NCI-H1417 treated with DMSO at 0.1 percent for 48 hours (cell line): ENCODE results near the gene SPACDR.
"Not testable (repeated sequence)": the region's sequence is repeated elsewhere in the genome, so short reads cannot be mapped to it uniquely, and the experiment has no call there.

Experiments
- DNase-seq: peaks from one replicate; lab custom pipeline; 2025; lab: John Stamatoyannopoulos, UW

Gene SPACDR, protein sequence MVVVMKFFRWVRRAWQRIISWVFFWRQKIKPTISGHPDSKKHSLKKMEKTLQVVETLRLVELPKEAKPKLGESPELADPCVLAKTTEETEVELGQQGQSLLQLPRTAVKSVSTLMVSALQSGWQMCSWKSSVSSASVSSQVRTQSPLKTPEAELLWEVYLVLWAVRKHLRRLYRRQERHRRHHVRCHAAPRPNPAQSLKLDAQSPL

DNA sequence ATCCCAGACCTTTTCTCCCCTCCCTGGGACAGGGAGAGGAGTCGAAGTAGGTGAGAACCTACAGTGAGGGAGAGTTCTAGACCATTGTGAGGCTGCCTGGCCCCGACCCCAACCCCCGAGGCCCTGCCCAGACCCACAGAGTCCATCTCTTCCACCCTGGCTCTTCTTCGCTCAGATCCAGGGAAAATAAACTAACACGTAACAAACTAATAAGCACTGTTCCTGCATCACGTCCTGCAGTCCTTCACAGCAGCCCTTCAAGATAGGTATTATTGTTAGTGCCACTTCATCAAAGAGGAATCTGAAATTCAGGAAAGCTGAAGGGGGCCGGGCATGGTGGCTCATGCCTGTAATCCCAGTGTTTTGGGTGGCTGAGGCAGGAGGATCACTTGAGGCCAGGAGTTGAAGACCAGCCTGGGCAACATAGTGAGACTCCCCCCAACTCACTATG, at the start of gene SPACDR:
Gene SPACDR, minus strand, starts transcription at position 51 of the 451 bp plus-strand sequence. CDS start 235 bp downstream, outside the sequence.
- no peak for DNase-seq

DNA sequence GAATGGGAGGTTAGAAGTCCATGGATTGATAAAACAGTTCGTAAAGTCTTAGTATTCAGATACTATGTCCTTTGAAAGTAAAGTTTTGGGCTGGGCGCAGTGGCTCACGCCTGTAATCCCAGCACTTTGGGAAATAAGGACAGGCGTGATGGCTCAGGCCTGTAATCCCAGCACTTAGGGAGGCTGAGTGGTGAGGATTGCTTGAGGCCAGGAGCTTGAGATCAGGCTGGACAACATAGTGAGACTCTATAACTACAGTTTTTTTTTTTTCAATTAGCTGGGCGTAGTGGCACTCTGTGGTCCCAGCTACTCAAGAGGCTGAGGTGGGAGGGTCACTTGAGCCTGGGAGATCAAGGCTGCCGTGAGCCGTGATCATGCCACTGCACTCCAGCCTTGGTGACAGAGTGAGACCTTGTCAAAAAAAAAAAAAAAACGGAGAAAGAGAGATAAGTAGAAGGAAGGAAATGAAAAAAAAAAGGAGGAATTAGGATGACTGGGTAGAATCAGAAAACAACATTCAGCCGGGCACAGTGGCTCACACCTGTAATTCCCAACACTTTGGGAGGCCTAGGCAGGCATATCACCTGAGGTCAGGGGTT, 49.3 kb upstream of the SPACDR start:
- no peak for DNase-seq

DNA sequence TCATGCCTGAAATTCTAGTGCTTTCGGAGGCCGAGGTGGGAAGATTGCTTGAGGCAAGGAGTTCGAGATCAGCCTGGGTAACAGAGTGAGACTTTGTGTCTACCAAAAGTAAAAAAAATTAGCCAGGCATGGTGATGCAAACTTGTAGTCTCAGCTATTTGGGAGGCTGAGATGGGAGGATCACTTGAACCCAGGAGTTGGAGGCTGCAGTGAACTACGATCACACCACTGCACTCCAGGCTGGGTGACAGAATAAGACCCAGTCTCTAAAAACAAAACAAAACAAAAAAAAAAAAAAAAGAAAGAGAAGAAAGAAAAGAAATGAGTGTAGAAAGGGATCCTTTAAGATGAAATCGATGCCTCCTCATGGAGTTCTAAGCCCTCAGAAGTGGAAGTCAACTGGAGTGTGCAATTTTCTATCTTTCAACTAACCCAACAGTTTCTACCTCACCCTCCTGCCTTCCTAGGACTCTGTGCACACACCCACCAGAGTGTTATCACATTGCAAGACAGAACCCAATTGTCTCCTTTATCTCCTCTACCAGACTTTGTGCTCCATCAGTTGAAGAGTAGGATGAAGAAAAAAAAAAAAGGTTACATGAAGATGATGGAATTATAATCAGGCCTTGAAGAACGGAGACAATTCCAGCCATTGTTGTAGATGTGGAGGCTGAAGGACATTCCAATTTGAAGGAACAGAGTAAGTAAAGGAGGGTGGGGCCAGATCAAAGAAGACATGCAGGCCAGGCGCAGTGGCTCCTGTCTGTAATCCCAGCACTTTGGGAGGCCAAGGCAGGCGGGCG, 46.6 kb upstream of the SPACDR start:
- no peak for DNase-seq

DNA sequence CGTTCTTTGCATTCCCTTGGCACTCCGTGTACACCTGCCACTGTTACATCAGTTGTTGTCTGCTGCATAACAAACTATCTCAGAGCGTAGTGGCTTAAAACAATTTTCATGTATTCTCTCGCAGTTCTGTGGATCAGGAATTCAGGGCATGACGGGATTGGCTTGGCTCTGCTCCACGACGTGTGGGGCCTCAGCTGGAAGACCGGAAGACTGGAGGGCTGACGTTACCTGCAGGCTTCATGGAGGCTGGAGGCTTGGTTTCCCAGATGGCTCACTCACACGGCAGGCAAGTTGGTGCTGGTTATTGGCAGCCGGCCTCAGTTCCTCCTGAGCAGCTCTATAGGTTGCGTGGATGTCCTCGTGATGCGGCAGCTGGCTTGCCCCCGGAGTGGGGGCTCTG, 45.2 kb upstream of the SPACDR start:
- DNase-seq: no peak

DNA sequence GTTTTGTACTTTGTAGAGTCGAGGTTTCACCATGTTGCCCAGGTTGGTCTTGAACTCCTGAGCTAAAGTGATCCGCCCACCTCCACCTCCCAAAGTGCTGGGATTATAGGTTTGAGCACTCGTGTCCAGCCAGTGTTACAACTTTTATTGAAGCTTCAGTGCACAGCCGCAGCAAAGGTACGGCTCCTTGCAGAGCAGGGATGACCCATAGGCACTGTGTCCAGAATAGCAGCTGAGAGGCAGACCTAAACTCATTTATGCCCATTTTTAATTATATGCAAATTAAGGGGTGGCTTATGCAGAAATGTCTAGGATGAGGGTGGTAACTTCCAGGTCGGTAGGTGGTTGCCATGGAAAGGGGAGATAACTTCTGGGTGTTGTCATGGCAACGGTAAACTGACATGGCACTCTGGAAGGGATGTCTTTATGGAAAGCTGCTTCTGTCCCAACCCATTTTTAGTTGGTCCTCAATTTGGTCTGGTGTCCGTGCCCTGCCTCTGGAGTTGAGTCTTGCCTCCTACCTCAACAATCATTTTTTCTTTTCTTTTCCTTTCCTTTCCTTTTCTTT, 42.4 kb upstream of the SPACDR start:
- DNase-seq: no peak

DNA sequence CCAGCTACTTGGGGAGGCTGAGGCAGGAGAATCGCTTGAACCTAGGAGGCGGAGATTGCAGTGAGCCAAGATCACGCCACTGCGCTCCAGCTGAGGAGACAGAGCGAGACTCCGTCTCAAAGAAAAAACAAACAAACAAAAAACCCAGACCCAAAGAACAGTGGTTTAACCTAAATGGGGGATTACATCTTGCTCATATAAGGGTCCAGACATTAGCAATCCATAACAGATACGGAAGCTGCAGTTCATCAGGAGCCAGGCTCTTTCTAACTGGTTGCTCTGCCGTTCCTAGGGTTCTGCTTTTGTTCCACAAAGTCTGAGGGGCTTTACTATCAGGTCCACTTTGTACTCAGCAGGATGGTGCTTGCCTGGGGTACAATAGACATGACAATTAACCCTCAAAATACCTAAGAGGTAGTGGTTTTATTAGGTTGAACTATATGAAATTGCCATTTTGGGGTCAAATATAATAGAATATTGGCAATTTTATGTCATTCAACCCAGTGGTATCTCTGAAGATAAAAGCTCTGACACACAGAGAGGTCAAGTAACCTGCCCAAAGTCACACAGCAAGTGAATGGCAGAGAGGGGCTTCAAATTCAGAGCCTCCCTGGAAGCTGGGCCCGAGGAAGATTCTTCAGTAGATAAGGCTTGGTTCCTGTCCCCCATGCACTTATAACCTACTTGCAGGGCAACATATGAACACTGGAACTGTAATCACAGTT, 41.0 kb upstream of the SPACDR start:
- DNase-seq: no peak

DNA sequence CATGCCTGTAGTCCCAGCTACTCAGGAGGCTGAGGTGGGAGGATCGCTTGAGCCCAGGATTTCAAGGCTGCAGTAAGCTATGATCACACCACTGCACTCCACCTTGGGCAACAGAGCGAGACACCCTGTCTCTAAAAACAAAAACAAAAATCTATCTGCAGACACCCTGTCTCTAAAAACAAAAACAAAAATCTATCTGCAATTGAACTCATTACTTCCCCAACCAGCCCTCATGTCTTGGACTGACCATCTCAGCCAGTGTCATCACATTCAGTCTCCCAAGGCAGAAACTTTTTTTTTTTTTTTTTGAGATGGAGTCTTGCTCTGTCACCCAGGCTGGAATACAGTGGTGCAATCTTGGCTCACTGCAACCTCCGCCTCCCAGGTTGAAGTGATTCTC, 40.0 kb upstream of the SPACDR start:
- DNase-seq: not testable (repeated sequence)

DNA sequence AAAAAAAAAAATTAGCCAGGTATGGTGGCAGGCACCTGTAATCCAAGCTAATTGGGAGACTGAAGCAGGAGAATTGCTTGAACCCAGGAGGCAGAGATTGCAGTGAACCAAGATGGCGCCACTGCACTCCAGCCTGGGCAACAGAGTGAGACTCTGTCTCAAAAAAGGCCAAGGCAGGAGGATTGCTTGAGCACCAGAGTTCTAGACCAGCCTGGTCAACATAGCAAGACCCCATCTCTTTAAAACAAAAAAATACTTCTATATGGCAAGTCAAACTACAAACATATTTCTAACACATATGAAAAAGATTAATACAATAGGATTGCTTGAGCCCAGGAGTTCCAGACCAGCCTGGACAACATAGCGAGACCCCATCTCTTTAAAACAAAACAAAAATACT, 36.7 kb upstream of the SPACDR start:
- not testable (repeated sequence) for DNase-seq

DNA sequence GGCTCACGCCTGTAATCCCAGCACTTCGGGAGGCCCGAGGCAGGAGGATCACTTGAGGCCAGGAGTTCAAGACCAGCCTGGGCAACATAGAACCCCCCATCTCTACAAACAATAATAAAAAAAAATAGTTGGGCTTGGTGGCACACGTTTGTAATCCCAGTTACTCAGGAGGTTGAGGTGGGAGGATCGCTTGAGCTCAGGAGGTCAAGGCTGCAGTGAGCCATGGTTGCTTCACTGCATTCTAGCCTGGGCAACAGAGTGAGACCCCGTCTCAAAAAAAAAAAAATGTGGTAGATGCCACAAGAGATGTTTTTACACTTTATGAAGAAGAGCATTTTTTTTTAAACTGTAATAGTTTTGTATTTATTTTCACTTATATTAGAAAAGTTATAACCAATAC, 32.4 kb upstream of the SPACDR start:
- no peak for DNase-seq

DNA sequence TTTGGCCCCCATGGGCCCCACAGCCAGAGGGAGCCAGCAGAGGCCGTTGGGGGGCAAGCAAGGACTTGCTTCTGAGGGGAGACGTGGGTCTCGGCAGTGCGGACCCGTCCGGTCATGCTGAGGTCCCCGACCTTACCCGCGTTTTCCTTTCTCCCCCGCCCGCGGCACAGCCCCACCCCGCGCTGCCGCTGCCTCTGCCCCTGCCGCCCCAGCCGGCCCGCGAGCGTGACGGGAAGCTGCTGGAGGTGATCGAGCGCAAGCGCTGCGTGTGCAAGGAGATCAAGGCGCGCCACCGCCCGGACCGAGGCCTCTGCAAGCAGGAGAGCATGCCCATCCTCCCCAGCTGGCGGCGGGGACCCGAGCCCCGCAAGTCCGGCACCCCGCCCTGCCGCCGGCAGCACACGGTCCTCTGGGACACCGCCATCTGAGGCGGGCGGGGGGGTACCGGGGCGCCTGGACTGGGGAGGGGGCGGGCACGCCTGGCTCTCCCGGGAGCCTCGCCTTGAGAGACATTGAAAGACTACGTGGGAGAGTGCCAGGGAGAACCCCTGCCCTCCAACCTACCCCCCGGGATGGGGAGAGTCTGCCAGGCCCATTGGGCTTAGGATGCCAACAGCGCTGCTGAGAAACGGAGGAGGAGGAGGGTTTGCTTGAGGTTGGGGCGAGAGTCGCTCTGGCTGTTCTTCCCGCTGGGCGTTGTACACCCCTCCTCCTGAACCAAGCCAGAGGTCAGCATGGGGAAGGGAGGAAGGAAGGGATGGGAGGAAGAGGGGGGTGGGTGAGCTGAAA, 29.6 kb upstream of the SPACDR start:
- DNase-seq: no peak

DNA sequence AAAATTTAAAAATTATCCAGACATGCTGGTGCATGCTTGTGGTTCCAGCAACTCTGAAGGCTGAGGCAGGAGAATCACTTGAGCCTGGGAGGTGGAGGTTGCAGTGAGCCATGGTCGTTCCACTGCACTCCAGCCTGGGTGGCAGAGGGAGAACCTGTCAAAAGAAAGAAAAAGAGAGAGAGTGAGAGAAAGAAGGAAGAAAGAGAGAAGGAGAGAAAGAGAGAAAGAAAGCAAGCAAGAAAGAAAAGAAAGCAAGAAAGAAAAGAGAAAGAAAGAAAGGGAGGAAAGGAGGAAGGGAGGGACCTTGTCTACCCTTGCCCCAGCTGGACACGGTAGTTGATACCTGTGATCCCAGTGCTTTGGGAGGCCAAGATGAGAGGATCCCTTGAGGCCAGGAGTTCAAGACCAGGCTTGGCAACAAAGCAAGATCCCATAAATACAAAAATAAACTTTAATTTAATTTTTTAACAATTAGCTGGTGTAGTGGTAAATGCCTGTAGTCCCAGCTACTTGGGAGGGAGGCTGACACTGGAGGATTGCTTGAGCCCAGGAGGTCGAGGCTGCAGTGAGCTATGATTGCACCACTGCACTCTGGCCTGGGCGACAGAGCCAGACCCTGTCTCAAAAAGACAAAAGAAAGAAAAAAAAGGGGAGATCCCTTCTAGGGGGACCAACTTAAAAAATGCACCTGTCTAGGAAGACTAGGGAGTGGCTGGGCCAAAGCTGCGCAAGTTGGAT, 28.8 kb upstream of the SPACDR start:
- DNase-seq: no peak

DNA sequence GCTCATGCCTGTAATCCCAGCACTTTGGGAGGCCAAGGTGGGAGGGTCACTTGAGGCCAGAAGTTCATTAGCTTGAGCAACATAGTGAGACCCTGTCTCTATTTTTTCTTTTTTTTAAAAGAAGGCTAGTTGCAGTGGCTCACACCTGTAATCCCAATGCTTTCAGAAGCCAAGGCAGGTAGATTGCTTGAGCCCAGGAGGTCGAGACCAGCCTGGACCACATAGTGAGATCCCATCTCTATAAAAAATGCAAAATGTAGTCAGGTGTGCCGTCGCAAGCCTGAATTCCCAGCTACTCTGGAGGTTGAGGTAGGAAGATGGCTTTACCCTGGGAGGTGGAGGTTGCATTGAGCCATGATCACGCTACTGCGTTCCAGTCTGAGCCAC, 27.1 kb upstream of the SPACDR start:
- DNase-seq: no peak

DNA sequence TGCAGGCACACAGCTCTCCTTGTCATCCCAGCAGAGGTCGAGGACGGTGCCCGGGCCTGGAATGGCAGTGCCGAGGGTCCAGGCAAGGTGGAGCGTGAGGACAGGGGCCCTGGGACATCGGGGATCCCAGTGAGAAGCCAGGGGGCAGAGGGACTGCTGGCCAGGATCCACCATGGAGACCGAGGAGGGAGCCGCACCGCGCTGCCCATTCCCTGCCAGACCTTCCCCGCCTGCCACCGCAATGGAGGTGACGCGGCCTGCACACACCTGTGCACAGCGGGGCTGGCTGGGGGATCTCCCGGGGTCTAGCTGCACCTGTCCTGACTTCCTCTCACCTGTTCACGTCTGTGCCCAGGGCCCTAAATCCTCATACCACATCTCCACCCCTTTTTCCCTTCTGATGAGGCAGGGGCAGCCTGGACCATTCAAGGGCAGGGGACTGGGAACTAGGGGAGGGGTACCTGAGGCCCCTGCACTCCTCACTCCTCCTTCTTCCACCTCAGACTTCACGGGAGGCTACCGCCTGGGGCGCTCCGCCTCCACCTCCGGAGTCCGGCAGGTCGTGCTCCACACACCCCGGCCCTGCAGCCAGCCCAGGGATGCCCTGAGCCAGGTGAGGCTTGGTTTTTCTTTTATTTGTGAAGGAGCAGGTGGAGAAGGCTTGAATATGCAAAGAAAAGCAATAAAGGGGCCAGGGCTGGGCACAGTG, 26.6 kb upstream of the SPACDR start:
- DNase-seq: peak; percentile 38

DNA sequence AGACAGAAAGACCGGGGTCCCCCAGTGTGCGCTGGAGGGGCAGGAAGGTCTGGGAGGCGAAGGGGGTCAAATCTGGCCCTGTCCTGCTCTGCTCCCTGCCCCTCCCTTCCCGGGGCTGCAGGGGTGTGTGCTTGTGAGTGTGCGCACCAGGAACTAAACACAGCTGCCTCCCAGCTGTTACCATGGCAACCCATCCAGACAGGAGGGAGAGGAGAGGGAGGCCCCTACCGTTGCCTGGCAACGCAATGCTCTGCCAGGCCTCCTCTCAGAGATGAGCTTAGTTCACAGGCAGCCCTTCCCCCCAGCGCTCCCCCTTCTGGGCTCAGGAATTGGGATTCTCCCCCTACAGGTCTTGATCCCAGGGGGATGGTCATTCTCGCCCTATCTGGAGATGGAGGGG, 25.8 kb upstream of the SPACDR start:
- peak; percentile 95 for DNase-seq

DNA sequence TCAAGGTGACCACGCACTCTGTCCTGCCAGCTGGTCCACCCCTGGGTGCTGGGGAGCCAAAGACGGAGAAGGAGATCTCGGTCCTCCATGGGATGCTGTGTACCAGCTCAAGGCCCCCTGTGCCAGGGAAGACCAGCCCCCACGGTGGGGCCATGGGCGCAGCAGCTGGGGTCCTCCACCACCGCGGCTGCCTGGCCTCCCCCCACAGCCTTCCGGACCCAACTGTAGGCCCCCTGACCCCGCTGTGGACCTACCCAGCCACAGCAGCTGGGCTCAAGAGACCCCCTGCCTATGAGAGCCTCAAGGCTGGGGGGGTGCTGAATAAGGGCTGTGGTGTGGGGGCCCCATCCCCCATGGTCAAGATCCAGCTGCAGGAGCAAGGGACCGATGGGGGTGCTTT, 25.1 kb upstream of the SPACDR start:
- no peak for DNase-seq

DNA sequence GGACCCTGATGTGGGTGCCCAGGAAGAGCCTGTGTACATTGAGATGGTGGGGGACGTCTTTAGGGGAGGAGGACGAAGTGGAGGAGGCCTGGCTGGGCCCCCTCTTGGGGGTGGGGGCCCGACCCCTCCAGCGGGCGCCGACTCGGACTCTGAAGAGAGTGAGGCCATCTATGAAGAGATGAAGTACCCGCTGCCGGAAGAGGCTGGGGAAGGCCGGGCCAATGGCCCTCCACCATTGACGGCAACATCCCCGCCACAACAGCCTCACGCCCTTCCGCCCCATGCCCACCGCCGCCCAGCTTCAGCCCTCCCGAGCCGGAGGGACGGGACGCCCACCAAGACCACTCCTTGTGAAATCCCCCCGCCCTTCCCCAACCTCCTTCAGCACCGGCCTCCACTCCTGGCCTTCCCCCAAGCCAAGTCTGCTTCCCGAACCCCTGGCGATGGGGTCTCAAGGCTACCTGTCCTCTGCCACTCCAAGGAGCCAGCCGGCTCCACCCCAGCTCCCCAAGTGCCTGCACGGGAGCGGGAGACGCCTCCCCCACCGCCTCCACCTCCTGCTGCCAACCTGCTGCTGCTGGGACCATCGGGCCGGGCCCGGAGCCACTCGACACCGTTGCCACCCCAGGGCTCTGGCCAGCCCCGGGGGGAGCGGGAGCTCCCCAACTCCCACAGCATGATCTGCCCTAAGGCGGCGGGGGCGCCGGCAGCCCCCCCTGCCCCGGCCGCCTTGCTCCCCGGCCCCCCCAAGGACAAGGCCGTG, 24.5 kb upstream of the SPACDR start:
- DNase-seq: no peak

DNA sequence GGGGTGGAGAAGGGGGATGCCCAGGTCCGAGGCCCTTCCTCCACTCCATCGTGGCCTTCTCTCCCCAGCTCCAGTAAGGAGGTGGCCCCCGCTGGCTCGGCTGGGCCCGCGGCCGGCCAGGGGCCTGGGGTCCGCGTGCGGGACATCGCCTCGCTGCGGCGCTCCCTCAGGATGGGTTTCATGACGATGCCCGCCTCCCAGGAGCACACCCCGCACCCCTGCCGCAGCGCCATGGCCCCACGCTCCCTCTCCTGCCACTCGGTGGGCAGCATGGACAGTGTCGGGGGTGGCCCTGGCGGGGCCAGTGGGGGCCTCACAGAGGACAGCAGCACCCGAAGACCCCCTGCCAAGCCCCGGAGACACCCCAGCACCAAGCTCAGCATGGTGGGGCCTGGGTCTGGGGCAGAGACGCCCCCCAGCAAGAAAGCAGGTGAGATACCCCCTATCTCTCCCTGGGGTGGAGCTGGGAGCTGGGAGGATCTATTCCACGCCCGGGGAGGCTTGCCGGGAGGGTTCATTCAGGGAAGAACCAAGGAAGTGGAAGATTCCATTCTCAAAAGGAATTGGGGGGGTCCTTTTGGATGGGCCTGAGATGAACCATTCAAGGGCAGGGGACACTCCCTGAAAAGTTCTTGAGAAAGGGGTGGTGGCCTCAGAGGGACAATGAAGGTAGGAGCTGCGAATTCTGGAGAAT, 22.8 kb upstream of the SPACDR start:
- no peak for DNase-seq

DNA sequence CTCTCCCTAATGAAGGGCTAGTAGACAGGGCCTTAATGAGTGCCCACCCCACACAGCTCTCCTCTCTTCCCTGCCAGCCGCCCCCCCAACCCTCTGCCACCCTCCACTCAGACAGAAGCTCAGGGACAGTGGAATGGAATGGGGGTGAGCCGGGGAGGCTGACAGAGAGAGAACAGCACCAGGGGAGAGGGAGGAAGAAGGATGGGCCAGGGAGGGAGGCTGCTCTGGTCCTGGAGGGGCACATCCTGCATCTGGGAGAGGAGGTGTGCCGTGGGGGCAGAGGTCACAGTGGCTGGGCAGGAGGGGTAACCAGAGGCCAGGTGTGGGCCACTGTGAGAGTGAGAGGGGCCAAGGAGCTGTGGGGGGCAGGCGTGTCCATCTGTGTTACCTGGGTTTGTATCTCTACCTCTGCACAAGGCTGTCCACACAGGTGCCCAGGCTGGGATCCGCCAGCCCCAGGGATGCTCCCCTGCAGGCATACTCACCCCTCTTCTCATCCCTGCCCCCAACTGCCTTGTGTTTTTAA, 22.1 kb upstream of the SPACDR start:
- DNase-seq: no peak
